ENCODE measurements around the gene HOXA4.

Gene HOXA4

GRCh38 chr7:27169658-27170425 is 39.3 kb upstream of the HOXA4 start:
- peak; percentile 71 to 82 (median 80) for DNase-seq

DNA sequence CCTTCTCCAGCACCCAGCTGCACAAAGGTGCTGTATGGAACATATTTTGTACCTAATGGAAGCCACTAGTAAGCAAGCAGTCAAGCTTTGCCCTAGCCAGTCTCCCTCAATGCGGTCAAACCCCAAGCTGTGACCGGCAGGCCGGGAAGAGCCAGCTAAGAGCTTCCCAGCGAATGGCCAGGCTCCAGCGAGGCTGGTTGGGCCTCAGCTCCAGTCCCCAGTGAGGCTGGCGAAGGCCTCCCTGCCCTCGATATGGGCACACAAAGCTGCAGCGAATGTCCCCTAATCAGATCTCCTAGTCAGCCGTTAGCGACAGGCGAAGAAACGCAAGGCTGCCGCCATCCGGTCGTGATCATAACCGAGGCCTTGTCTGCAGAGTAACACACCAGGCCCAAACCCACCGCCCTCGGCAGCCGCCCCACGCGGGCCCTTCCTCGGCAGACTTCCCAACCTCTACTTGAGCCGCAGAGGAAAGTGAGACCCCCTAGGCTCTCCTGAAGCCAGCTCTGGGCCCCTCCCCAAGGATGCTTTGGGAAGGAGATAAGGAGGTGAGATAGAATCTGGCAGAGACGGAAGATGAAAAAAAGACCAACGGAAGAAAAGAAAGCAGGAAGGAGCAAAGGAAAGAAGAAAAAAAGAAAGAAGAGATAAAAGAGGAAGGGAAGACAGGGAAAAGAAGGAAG is 37.8 kb upstream of the HOXA4 start:
- DNase-seq: peak; percentile 33 to 68 (median 66)

- DNase-seq: peak in 1 of 3 experiments; percentile 37
These were observed 37.3 kb upstream of the HOXA4 start for GRCh38 chr7:27167916-27168264.

DNA sequence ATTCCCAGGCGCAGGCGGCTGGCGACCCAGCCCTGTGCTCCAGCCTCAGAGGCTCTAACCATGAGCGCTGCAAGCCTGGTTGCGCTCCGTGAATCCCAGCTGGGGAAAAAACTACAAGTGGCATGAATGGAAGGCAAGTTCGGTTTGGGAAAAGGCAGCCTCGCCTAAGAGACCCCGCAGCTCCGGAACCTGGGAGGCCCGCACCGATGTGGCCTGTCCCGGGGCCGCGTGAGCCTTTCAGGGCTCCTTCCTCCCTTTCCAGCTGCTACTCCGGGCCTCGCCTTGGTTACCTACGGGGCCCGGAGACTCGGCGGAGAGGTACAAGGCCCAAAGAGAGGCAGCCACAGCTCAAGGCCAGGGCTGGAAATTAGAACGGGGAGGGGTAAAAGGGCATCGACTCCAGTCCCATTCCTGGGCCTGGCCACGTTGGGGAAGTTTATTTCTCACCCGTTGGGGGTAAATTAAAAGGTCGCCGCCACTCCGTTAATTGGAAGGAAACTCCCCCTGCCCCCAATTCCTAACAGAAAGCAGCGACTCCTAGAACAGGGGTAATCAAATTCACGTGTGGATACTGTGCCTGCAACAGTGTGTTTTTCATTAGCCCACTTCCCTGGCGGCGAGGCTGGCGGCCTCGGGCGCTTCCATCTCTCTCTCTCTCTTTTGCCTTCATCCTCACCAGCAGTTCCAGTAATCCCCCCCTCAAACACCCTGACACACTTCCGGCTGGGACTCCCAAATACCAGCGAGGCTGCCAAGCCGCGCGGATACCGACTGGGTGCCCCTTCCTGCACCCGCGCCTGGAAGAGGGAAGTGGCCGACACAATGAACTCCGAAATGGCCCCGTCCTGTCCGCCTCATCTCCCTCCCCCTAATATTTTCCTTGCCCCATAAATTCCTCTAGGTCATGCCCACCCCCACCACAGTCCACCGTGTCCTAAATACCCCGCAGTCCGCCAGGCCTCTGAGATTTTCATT is 36.3 kb upstream of the HOXA4 start:
- no peak for DNase-seq

DNA sequence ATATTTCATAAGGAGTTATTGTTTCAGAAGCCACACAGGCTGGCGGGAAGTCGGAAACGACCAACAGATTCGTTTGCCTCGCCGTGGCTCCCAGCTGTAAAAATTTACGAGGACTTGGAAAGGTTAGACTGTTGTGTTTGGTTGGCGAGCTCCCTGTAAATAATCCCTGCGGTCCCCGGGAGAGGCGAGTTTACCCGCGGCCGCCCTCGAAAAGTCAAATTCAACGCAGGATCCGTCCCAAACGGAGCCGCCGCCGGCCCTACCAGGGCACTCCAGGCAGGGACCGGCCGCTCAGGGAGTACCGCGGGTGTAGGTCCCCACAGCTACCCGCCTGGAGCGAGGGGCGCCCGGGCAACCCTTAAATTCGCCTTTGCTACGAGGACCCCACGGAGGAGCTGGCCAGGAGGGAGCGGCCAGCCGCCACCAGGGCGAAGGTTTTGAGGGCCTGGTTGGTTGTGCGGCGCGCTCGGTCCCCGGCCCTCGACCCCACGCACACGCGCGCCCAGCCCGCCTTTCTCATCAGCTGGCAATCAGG is 35.5 kb upstream of the HOXA4 start:
- DNase-seq: no peak

DNA sequence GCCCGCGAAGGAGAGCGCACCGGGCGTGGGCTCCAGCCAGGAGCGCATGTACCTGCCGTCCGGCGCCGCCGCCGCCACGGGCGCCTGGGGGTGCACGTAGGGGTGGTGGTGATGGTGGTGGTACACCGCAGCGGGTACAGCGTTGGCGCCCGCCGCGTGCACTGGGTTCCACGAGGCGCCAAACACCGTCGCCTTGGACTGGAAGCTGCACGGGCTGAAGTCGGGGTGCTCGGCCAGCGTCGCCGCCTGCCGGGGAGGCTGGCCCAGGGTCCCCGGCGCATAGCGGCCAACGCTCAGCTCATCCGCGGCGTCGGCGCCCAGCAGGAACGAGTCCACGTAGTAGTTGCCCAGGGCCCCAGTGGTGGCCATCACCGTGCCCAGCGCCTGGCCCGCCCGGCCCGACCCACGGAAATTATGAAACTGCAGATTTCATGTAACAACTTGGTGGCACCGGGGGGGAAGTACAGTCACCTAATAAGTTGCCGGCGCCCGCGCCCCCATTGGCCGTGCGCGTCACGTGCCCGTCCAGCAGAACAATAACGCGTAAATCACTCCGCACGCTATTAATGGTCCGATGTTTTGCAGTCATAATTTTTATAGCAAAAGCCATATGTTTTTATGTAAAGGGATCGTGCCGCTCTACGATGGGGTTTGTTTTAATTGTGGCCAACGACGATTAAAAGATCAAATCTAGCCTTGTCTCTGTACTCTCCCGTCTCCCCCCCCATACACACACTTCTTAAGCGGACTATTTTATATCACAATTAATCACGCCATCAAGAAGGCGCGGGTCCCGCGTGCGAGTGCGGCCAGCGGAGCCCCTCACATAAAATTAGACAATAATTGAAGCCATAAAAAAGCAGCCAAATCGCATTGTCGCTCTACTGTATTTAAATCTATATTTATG is 34.8 kb upstream of the HOXA4 start, which contains the start of gene HOXA9:
TSS of gene HOXA9 (minus strand) at position 449 of the 907 bp plus-strand sequence. CDS start at position 369, 80 bp downstream.
- no peak for DNase-seq

- DNase-seq: no peak
These were observed 34.0 kb upstream of the HOXA4 start for GRCh38 chr7:27164367-27165088.

- DNase-seq: no peak
These were observed 33.4 kb upstream of the HOXA4 start for GRCh38 chr7:27164045-27164366.

DNA sequence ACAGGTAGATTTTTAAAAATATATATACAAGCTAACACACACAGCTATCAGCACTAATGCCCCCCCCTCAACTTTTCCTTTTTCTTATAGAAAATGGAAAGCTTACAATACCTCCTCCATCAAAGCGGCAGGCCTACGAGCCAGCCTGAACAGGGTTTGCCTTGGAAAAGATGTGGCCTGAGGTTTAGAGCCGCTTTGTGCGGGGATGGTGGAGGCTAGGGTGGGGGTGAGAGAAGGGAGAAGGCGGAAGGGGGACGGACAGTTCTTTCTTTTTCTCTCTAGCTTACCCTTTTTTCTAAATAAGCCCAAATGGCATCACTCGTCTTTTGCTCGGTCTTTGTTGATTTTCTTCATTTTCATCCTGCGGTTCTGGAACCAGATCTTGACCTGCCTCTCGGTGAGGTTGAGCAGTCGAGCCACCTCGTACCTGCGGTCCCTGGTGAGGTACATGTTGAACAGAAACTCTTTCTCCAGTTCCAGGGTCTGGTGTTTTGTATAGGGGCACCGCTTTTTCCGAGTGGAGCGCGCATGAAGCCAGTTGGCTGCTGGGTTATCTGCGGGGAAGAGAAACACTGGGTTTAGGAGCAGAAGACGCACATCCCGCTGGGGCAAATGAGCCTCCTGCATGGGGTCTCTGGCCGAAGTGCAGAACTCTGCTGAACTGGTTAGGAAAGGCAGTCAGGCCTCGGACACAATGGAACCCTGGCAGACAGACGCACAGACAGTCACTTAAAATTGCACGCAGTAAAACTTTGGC is 32.9 kb upstream of the HOXA4 start:
- no peak for DNase-seq

- no peak for DNase-seq
These were observed 32.2 kb upstream of the HOXA4 start for GRCh38 chr7:27162561-27163287.

DNA sequence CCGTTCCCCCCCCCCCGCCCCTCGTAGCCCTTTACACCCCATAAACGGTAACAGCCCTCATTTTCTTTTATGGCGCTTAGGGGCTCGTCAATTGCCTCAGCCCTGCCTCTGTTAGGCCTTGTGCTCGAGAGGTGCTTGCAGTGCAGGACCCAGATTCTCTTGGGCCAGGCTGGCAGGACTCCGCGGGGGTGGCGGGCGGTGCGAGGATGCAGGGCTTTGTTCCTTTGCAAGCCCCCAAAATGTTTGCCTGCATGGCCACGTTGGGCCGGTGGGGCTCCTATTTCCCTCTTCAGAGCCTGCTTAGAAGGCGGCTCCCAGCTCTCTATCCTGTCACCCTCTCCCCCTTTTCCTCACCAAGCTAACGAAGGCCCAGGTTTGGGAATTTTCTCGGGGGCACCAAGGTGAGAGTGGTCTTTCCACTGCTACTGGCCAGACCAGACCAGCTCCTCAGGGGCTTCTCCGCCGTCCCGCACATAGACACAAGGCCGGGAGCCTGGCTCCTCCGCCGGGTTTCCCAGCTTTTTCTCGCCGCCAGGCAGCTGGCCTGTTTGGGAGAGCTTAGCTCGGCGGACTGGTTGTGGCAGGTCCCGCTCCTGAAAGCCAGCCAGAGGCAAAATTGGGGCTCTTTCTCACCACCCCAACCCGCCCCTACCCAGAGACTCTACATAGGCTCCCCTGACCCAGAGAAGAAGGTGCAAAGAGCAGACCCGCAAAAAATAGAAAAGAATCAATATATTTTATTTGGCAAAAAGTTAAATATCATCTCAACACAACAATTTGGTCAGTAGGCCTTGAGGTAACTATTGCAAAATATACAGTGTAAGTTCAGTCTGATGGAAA is 31.4 kb upstream of the HOXA4 start:
- DNase-seq: no peak

GRCh38 chr7:27161214-27161720 is 30.7 kb upstream of the HOXA4 start:
- DNase-seq: no peak

DNA sequence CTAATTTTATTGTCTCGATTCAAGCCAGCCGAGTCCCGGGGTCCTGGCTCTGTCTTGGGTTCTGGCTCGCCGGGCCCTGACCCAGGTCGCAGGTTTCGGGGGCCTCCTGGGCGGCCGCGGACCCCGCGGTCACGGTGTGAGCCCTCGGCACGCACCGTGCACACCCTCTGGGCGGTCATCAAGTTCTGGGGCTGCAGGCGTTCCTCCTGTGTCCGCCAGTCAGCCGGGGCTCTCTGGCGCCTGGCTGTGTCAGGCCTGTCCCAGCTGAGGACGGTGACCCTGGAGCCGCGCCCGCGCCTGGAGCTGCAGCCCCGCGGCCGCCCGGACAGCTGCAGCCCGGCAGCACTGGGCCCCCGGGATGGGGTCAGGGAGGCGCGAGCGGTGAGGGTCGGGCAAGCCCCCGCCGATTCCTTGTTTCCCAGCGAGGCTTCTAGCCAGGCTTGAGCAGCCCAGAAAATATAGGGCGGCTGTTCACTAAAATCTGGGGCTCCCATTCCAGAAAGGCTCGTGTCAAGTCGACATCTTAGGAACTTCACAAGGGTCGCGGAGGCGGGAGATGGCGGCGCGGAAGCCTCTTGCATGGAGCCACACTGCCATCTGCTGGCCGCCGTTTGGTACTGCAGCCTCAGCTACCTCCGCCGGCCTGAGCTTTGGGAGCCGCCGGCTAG is 30.1 kb upstream of the HOXA4 start:
- peak; percentile 87 to 92 (median 89) for DNase-seq

DNA sequence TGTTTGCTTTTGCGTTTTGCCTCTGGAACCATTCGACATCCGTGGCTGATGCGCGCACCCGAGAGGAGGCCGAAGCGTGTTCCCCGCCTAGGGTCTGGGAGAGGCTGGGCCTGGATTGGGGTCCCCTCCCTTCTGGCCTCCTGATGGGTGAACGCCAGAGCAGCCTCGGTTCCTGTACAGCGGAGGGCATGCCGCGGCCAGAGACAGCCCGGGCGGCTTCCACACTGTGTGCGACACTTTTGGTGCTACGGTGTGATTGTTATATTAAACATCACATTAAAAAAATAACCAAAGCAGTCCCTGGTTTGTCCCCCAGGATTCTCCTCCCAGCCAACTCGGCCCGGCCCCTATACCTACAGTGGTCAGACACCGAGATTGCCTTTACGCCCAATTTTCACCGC is 29.6 kb upstream of the HOXA4 start:
- peak in 1 of 3 experiments; percentile 50 for DNase-seq

DNA sequence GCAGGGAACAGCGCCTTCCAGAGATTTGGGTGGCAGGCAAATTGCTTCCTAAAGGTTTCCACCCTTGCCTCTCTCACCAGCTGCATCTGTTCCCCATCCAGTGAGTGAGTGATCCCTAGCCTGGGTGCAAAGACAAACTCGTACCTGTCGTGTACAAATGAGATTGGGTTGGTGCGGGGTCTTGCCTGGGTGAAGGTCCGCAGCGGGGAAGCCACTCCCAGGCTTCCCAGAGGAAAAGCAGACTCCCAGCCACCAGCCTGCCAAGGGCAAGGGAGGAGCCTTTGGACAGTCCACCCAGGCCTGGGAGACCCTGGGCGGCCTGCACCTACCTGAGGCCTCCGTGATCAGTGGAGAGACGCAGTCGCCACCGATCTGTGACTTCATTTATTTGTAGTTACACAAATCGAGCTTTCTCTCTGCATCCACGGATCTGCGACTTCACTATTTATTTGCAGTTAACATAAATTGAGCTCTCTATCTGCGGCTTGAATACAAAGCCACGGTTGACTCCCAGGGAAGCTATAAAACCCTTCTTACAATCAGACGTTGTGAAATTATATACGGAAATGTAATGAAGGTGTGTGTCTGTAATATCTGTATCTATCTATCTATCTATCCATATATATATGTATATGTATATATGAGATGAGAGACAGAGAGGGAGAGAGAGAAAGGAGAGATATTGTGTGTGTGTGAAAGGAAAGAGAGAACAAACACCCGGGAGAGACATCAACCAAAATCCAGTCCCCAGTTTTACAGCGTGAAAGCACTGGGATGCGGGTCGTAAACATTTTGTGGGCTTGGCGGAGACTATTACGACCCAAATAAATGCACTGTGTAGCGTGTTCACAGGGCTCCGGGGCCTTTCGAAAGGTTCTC is 28.9 kb upstream of the HOXA4 start:
- DNase-seq: no peak

GRCh38 chr7:27158436-27159265 is 28.1 kb upstream of the HOXA4 start:
- DNase-seq: no peak

Measured in NCI-H1417 (cell line).